ENCODE results near the gene TMEM50A. TPM values are rescaled to one million over a fixed set of nuclear protein-coding genes. Genes with fewer than 3 reads are reported as not detected.

TMEM50A gene
- total and polyA plus RNA-seq, 9 of the 15 experiments (the other 6 are each of a cell fraction or from before 2014, with no cell fraction given), result 43.7 to 195 (median 137) TPM

DNA sequence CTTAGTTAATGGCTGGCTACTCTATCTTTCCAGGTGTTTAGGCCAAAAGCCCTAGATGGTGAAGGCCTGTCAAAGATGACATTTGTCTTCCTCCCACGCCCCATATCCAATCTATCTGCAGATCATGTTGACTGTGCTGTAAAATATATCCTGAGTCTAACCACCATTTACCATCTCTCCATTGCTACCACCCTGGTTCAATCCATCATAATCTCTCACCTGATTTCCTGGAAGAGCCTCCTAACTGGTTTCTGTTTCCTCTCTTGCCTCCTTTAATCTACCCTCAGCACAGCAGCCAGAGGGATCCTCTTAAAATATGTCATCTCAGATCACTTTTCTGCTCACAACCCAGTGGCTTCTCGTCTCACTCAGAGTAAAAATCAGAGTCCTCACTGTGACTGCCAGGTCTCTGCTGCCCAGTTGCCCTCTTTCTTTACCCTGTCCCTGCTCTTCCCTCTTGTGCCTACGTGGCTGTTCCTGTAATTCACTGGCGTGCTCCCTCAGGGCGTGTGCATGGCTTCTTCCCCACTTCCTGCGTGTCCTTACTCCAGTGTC is 17.8 kb downstream of the TMEM50A start (continued):
- TF ChIP-seq, protein P1, sequence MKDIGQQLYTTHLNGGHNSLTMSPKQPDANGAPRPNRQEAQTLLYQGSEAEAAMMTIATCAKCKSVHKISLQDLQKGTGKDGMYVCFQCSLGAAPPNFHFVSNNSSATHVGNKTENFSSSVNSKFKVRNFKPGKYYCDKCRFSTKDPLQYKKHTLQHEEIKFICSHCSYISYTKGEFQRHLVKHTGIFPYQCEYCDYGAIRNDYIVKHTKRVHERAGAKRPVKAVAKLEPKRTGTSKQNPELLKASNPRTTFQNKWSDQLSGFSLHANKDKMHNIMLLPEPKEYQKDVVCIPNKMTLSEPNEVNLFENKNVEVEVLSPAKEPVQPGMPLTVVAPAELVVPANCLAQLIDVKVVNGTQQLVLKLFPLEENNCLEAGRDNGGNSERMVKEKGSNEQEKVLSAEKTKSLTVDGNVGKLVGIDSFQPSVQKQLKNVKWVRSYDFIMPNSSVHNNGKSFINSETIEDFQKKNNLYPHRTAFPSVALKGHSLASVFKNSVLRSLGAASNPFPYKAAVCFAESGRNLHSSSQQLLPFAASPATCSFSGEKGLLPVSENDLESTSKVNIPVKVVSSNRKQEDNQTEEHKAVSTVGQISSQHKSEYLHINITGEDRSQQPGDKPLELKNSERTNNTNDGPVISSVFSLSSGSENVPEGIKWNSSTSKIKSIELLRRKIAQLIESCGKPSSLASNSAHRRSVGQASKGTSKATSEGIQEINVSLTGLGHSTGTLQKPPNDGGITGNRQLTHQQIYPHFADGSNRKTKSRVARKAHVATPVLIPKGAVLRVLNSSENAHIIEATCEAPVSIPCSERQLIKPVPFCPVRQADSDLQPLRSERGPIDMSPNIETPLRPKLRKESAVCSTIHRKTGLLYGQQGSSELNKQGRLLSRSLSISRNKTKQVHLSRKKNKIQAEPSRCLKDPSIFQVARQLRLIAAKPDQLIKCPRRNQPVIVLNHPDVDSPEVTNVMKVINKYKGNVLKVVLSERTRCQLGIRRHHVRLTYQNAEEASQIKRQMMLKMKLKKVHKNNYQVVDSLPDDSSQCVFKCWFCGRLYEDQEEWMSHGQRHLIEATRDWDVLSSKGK (CRISPR knock-in tag; IDR thresholded peaks at IDR 0.05), result no peak
- TF ChIP-seq, protein P2, sequence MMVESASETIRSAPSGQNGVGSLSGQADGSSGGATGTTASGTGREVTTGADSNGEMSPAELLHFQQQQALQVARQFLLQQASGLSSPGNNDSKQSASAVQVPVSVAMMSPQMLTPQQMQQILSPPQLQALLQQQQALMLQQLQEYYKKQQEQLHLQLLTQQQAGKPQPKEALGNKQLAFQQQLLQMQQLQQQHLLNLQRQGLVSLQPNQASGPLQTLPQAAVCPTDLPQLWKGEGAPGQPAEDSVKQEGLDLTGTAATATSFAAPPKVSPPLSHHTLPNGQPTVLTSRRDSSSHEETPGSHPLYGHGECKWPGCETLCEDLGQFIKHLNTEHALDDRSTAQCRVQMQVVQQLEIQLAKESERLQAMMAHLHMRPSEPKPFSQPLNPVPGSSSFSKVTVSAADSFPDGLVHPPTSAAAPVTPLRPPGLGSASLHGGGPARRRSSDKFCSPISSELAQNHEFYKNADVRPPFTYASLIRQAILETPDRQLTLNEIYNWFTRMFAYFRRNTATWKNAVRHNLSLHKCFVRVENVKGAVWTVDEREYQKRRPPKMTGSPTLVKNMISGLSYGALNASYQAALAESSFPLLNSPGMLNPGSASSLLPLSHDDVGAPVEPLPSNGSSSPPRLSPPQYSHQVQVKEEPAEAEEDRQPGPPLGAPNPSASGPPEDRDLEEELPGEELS (CRISPR knock-in tag; IDR thresholded peaks at IDR 0.05; ENCODE audit: borderline replicate concordance), result no peak
- TF ChIP-seq ZNF778 (CRISPR knock-in tag; IDR thresholded peaks at IDR 0.05) (no peak), HDAC3 (IDR thresholded peaks at IDR 0.05; ENCODE audit: borderline replicate concordance, partially characterized antibody) (no peak), ZZZ3 (IDR thresholded peaks at IDR 0.05) (0 out of 2 replicates have a peak, but pooled peaks have one; percentile 6), FOXA3 (CRISPR knock-in tag; conservative IDR thresholded peaks at IDR 0.05 in 1 of 2, IDR thresholded peaks at IDR 0.05 in 1 of 2) (peak in 1 of 2 experiments; percentile 45; a peak in 1 of 4 replicates), YY1 (IDR thresholded peaks at IDR 0.05; ENCODE audit: borderline replicate concordance in 1 of 3, control insufficient read depth in 1 of 3, extremely low read depth in 1 of 3, insufficient read depth in 3 of 3, insufficient read length in 1 of 3, insufficient replicate concordance in 2 of 3, low read depth in 1 of 3, low read length in 2 of 3) (no peak), PCBP1 (IDR thresholded peaks at IDR 0.05; ENCODE audit: low read depth, low read length, poor library complexity, severe bottlenecking) (no peak), CTBP1 (IDR thresholded peaks at IDR 0.05; ENCODE audit: borderline replicate concordance) (peak; percentile 90), ZNF707 (CRISPR knock-in tag; conservative IDR thresholded peaks at IDR 0.05) (no peak)
- TF ChIP-seq, protein P3, sequence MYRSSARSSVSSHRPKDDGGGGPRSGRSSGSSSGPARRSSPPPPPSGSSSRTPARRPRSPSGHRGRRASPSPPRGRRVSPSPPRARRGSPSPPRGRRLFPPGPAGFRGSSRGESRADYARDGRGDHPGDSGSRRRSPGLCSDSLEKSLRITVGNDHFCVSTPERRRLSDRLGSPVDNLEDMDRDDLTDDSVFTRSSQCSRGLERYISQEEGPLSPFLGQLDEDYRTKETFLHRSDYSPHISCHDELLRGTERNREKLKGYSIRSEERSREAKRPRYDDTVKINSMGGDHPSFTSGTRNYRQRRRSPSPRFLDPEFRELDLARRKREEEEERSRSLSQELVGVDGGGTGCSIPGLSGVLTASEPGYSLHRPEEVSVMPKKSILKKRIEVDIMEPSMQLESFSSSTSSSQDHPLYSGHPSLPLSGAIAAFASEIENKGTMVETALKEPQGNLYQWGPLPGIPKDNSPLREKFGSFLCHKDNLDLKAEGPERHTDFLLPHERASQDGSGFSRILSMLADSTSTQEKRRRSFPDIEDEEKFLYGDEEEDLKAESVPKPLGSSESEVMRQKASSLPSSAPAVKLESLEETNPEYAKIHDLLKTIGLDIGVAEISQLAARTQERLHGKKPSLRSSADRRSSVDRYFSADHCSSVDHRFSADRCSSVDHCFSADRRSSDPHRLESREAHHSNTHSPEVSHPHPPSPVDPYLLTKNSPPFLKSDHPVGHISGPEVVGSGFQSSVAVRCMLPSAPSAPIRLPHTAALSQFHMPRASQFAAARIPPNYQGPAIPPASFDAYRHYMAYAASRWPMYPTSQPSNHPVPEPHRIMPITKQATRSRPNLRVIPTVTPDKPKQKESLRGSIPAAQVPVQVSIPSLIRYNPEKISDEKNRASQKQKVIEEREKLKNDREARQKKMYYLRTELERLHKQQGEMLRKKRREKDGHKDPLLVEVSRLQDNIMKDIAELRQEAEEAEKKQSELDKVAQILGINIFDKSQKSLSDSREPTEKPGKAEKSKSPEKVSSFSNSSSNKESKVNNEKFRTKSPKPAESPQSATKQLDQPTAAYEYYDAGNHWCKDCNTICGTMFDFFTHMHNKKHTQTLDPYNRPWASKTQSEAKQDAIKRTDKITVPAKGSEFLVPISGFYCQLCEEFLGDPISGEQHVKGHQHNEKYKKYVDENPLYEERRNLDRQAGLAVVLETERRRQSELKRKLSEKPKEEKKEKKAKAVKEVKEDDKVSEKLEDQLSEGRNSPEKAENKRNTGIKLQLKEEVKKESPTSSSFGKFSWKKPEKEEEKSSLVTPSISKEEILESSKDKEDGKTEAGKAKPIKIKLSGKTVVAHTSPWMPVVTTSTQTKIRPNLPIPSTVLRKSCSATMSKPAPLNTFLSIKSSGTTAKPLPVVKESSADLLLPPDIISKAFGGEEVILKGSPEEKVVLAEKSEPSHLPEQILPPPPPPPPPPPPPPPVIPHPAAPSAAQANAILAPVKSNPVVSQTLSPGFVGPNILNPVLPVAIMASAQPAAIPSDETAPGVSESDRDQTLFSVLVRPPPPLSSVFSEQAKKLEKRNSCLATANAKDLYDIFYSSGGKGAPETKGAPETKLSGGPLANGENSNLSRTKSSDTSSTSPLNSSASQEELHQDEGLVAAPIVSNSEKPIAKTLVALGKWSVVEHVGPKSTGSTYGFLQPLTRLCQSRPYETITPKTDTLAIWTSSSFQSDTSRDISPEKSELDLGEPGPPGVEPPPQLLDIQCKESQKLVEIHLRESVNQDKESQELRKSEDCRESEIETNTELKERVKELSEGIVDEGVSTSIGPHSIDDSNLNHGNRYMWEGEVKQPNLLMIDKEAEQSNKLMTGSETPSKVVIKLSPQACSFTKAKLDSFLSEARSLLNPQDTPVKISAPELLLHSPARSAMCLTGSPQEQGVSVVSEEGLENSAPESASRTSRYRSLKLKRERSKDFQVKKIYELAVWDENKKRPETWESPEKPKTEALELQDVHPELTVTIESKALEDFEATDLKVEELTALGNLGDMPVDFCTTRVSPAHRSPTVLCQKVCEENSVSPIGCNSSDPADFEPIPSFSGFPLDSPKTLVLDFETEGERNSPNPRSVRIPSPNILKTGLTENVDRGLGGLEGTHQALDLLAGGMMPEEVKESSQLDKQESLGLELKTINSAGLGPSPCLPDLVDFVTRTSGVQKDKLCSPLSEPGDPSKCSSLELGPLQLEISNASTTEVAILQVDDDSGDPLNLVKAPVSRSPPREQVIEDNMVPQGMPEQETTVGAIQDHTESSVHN (IDR thresholded peaks at IDR 0.05; ENCODE audit: borderline replicate concordance in 1 of 2, low read depth in 1 of 2), result 0 out of 4 replicates have a peak, but pooled peaks of 1 of the 2 experiments have one; percentile 53
